HFF-Myc (cell line): ENCODE data around the gene HUS1B.

Experiments used
- DNase-seq: peaks from one replicate; pipeline ENCODE4 v3.0.0-alpha.2; 2011; ENCODE audit warnings: low read depth; ENCODE audit errors: extremely low read depth
- H3K4me3 ChIP-seq: replicated peaks from 2 replicates; pipeline ENCODE4 v1.5.1; 2011; ENCODE audit warnings: low read depth, mild to moderate bottlenecking, control low read depth, low read length
- TF ChIP-seq, protein P1 (sequence below): IDR thresholded peaks from 2 replicates; pipeline ENCODE4 v1.5.1; 2012; ENCODE audit warnings: mild to moderate bottlenecking, low read depth, low read length, control low read depth; ENCODE audit errors: missing control alignments

Gene HUS1B

DNA sequence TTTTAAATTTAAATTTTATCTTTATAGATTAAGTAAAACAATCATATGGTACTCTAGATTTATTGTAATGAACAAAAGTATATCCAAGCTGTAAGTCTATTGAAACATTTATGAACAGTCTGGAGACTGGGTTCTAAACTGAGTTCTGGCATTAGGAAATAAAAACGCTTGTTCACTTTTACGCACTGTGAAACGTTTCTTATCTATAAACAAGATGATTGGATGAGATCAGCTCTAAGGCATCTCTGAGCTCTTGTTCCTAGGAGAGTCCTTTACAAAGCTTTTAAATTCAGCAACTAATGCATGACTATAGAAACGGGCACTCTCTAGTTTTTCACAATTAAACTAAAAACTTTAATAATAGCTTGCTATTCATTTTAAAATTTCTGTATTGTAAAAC, 6.8 kb downstream of the HUS1B start:
- TF ChIP-seq, protein P1, sequence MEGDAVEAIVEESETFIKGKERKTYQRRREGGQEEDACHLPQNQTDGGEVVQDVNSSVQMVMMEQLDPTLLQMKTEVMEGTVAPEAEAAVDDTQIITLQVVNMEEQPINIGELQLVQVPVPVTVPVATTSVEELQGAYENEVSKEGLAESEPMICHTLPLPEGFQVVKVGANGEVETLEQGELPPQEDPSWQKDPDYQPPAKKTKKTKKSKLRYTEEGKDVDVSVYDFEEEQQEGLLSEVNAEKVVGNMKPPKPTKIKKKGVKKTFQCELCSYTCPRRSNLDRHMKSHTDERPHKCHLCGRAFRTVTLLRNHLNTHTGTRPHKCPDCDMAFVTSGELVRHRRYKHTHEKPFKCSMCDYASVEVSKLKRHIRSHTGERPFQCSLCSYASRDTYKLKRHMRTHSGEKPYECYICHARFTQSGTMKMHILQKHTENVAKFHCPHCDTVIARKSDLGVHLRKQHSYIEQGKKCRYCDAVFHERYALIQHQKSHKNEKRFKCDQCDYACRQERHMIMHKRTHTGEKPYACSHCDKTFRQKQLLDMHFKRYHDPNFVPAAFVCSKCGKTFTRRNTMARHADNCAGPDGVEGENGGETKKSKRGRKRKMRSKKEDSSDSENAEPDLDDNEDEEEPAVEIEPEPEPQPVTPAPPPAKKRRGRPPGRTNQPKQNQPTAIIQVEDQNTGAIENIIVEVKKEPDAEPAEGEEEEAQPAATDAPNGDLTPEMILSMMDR: no peak
- no peak for DNase-seq
- no peak overlapping the region for H3K4me3 ChIP-seq

DNA sequence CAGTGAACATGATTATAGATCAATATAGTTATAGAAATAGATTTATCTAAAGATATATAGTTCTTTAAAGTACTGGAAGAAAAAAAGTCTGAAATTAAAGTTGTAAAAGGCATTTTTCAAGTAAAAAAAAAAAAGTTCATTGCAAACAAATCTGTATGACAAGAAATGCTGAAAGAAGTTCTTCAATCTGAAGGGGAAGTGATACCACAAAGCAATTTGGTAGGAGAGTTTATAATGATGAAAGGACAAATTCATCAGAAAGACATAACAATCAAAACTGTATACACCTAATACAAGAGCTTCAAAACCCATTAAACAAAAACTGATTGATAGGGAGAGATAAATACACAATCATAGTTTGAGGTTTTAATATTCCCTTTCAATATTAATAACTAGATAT, 14.1 kb downstream of the HUS1B start:
- TF ChIP-seq, protein P1: no peak
- no peak for DNase-seq
- H3K4me3 ChIP-seq: no peak overlapping the region

DNA sequence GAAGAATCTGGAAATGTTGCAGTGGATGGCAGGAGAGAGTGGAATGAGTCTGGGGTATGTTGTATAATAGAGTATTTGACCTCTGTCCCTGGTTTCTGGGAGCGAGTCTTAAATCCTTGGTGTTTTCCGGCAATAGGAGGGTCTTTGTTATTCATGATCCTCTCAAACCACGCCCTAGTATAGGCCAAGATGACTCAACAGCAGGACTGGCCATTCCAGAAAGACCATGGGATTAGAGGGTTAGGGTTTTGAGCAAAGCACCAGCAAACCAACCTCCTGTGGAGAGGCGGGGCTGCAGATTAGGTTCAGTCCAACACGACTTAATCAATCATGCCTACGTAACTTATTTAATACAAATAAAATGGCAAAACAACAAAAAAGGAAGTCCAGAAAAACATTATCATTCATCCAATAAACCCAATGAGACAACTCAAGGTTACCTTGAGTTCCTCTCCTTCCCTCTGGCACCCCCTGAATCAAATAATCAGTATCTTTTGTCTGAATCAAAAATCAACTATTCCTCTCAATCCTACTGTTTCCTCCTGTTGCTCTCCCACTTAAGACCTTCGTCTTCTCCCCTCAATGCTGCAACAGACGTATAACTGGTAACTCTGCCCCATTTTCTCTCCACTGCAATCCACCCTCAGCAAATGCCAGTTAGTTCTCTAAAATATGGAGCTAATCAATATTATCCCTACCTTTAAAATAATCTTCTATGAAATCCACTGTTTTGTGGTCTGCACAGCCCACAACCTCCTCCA, 15.5 kb downstream of the HUS1B start:
- TF ChIP-seq, protein P1: no peak
- no peak for DNase-seq
- H3K4me3 ChIP-seq: no peak overlapping the region

DNA sequence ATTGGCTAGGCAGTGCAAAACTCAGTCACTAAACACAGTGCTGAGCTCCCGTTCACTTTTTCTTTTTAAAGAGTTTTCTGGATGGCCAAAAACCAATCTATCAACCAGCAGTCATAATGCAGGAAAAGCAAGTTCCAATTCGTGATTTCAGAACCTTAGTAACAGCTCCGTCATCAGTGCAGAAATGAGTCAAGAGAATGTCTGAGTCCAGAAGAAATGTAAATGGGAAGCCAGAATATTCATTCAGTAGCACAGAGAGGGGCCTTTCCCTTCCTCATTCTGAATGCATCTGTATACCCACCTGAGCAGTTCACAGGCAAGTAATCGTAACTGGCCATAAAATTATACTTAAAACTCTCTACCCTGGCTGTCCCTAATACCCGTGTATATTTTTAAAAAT, 20.4 kb downstream of the HUS1B start:
- DNase-seq: no peak
- H3K4me3 ChIP-seq: no peak overlapping the region
- TF ChIP-seq, protein P1: no peak

DNA sequence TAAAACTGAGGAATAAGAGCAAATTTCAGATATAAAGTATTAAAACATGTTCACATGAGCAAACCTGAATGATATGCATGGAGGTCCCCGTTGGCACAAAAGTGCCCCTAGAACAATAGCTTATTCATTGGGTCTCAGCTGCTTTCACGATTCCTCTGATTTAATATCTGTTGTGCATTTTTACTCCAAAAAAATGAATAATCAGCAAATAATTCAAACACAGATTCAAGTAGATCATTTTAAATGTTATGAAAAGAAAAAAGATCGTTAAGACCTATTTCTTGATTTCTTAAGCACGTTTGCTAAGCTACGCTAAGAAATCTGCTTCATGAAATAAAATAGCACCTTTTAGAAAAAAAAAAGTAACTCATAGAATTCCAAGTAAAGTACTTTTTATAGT, 21.7 kb downstream of the HUS1B start:
- DNase-seq: no peak

DNA sequence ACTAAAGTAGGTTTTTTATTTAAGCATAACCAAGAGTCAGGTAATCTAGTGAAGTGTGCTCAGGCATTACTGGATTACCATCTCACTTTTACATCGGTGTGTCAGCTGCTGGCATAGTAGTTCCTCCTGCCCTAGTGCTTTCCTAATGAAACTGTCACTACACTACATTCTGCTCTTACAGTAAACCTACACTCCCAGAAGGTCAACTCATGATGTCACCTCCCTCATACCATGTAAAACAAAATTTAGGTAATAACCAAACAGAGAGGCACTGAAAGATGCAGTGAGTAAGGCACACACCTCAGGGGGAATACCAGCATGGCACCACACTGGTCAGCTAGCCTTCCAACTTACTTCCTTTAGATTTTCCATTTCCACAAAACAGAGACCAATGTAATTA, 23.3 kb downstream of the HUS1B start:
- no peak for DNase-seq
- no peak overlapping the region for H3K4me3 ChIP-seq
- TF ChIP-seq, protein P1: no peak

More for the DNA sequence above, 21.7 kb downstream of the HUS1B start:
- no peak overlapping the region for H3K4me3 ChIP-seq
- TF ChIP-seq, protein P1: no peak

DNA sequence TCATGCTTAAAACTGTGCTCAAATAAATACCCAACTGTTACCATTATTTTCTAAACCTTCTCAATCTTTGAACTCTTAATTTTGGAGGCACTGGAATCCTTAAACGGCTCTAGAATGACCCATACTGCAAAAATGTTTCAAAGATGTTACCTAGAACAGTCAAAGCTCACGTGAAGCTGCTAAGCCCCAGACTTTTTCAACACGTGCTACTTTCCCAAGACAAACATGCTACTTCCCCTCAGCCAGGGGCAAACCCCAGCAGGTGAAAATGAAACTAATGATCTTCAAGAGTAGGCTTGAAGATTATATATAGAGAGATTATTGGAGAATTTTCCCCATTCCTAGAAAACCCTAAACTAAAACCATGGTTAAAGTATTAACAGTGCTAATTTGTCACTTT, 28.1 kb downstream of the HUS1B start:
- H3K4me3 ChIP-seq: no peak overlapping the region
- TF ChIP-seq, protein P1: no peak
- no peak for DNase-seq
